Hippocampal formation (tissue), 2 donors: ENCODE data around the gene MMP7.

Experiments
- DNase-seq, 2 donors: peaks; one replicate each; lab custom pipeline; 2025; lab: John Stamatoyannopoulos, UW

MMP7 gene

DNA sequence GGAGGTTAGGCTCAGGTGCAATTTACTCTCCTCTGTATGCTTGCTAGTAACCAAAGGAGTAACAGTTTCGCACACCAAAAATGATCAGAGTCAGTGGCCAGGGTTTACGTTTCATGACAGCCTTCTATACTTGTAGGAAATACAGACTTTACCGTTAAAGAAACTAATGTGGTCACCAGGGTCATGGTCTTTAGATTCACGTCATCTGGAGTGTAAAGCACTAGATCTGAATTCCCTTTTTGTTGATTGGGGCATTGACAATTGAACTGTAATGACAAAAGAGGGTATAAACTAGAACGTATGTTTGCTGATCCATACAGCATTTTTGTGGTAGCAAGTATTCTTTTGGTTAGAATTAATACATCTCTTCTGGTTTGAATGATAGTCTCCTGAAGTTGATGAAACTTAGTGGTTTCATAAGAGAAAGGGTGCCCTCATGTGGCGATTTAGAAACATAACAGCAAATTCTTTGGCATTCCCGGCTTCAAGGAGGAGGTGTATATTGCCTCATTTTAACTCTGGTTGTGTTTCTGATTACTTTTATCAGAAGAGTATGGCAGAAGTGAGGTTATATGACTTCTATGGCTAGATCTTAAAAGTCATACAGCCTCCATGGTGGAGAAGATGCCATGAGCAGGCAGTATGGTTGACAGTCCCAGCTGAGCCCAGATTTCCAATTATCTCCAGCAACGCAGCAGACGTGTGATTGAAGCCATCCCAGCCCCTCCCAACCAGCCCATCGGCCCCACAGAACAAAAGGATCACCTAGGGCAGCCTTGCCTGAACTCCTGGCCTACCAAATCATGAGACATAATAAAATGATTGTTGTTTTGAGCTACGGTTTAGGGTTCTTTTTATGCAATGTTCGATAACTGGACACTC is 35.1 kb downstream of the MMP7 start:
- peak; percentile 8 to 95 for DNase-seq

- no peak for DNase-seq
Observed at GRCh38 chr11:102494216-102494615, 36.3 kb downstream of the MMP7 start.

- DNase-seq = no peak
Observed at GRCh38 chr11:102493524-102493923, 37.0 kb downstream of the MMP7 start.

DNA sequence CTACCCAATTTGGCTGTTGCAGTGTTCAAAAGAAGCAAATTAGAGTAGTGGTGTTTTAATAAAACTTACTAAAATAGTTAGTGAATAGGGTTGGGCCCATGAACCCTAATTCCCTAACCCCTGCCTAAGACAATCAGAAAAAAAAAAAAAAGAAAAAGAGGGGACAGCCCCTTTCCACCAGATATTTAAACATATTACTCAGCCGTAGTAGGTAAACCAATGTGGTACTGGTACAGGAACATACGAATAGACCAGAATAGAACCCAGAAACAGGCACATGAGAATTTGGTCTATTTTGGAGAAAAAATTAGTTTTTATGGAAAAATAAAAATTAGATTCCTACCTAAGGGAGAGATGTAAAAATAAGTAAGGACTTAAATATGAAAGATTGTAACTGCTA is 38.6 kb downstream of the MMP7 start:
- DNase-seq = no peak

GRCh38 chr11:102489186-102490145 is 41.1 kb downstream of the MMP7 start:
- no peak for DNase-seq

- no peak for DNase-seq
Observed at GRCh38 chr11:102488208-102488607, 42.3 kb downstream of the MMP7 start.

DNA sequence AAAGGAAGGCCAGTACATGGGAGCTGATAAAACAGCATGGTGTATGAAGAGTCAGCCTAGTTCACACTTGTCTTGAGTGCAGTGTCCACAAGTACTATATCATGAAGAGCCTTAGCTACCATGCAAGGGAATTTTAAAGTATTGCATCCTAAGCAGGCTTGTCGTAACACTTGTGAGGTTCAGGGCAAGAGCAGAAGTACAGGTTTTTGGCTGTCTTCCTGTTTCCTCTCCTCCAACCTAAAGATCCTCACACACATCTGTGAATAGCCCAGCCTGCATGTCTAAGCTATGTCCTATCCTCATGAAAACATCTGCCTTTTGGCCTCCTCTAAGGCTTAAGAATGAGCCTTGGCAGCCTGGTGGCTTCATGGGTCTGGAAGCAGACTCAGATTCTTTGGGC is 43.3 kb downstream of the MMP7 start:
- DNase-seq = no peak

DNA sequence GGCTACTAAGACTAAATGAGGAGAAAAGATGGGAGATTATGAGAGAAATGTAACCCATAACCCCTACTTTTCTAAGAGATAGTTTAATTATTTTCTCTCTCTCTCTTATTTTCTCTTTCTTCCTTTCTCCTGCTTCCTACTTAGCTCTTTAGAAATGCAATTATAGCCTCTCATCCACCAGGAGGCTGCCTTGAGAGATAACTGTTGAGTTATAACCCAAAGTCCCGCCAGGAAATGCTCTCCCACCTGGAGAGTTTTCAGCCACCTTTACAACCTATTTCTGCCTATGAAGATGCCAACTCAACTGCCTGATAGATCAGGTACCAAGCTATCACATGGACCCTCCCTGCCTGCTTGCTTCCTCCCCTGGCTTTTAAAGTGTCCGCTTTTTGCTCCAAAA is 44.0 kb downstream of the MMP7 start:
- no peak for DNase-seq

- DNase-seq = no peak
Observed at GRCh38 chr11:102485095-102485722, 45.3 kb downstream of the MMP7 start.

- no peak for DNase-seq
Observed at GRCh38 chr11:102482433-102482832, 48.1 kb downstream of the MMP7 start.

- DNase-seq = no peak
Observed at GRCh38 chr11:102479733-102480132, 50.8 kb downstream of the MMP7 start.

GRCh38 chr11:102478673-102479299 is 51.8 kb downstream of the MMP7 start:
- DNase-seq = no peak

DNA sequence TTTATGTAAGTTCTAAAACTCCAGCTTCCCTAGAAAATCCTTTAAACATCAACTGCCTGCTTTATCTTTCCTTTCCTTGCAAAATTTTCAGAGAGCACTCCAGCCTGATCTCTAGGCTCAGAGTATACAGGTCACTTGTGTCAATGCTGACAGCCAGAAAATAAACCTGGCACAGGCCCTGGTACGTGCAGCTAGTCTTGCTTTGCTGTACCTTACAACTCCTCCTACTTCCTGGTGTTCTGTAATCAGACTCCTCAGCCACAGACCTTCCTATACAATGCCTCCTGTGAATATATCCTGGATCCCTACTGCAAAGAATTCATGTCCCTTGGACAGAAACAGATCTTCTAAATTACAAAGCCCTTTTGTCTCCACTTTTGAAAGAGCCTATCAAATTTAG is 53.7 kb downstream of the MMP7 start:
- no peak for DNase-seq

DNA sequence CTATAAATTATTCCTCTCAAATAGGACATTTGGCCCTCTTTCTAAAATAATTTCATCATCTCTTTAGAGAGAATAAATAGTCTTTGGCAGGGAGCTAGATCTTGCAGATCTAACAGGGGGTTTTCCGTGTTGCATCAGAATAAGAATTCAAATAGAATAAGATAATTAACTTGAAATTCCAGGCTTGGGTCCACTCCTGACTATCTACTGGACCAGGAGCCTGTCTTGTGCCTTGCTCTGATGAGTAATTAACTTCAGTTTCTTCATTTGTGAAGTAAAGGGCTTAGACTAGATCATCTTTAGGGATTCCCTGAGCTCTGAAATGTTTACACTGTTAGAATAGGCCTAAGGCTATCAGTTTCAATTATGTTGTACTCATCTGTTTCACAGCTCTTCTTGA is 54.5 kb downstream of the MMP7 start:
- no peak for DNase-seq

GRCh38 chr11:102473543-102473942 is 57.0 kb downstream of the MMP7 start:
- DNase-seq = no peak

- no peak for DNase-seq
Observed at GRCh38 chr11:102472127-102472526, 58.4 kb downstream of the MMP7 start.

DNA sequence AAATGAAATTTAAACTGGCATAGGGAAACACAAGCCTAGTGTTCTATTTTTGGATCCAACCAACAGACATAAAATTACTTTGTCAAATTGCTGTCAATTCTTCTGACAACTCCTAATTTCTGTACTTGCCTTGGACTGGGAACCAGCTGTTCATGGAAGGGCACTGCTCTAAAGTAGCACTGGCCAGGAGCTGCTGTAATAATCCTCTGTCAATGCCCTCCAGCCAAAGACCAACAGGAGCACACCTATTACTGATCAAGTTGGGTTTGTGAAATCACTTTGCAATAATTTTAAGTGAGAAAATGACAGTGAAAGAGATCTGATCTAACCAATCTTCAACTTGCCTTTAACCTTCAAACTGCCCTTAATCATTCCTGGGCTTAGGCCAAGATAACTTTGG is 59.1 kb downstream of the MMP7 start:
- no peak for DNase-seq
